SK-N-SH treated with all-trans-retinoic acid at 6 μM for 48 hours (cell line): ENCODE data around the gene TMEM138.

ENCODE experiments used
- ATAC-seq: fragments of 200-7000 bp; cut with Tn5 transposase; 3 replicates; pipeline ENCODE4 v1.9.1; 2020; ENCODE audit warnings: mild to moderate bottlenecking, moderate library complexity
- ARNTL ChIP-seq: fragments of 450-650 bp; formaldehyde crosslinking; IDR thresholded peaks from 2 replicates; pipeline ENCODE4 v1.5.0; 2020; ENCODE audit warnings: low read depth, mild to moderate bottlenecking, moderate library complexity, borderline replicate concordance
- BACH2 ChIP-seq: fragments of 250-450 bp; sonication (Bioruptor Pico); IDR thresholded peaks from 2 replicates; pipeline ENCODE4 v1.9.0; 2021; ENCODE audit warnings: mild to moderate bottlenecking, borderline replicate concordance
- CSDC2 ChIP-seq: fragments of 250-450 bp; sonication (Bioruptor Pico); IDR thresholded peaks from 2 replicates; pipeline ENCODE4 v1.5.0; 2020; ENCODE audit warnings: mild to moderate bottlenecking, moderate library complexity
- CSRNP3 ChIP-seq: fragments of 250-450 bp; sonication (Bioruptor Pico); IDR thresholded peaks from 2 replicates; pipeline ENCODE4 v1.5.1; 2021; ENCODE audit warnings: mild to moderate bottlenecking, moderate library complexity
- ESRRG ChIP-seq: fragments of 250-450 bp; sonication (Bioruptor Pico); IDR thresholded peaks from 2 replicates; pipeline ENCODE4 v1.6.1; 2021; ENCODE audit warnings: mild to moderate bottlenecking
- GLIS3 ChIP-seq: fragments of 250-450 bp; sonication (Bioruptor Pico); IDR thresholded peaks from 2 replicates; pipeline ENCODE4 v1.5.0; 2020; ENCODE audit warnings: mild to moderate bottlenecking, moderate library complexity
- ISL1 ChIP-seq: fragments of 250-450 bp; sonication (Bioruptor Pico); IDR thresholded peaks from 2 replicates; pipeline ENCODE4 v2.1.2; 2022; ENCODE audit warnings: mild to moderate bottlenecking, moderate library complexity
- OSR1 ChIP-seq: fragments of 250-450 bp; sonication (Bioruptor Pico); IDR thresholded peaks from 2 replicates; pipeline ENCODE4 v1.8.0; 2022; ENCODE audit warnings: moderate library complexity, mild to moderate bottlenecking, inconsistent platforms
- PPARA ChIP-seq: fragments of 250-450 bp; sonication (Bioruptor Pico); IDR thresholded peaks from 2 replicates; pipeline ENCODE4 v1.5.0; 2020; ENCODE audit warnings: mild to moderate bottlenecking, borderline replicate concordance
- RARB ChIP-seq: fragments of 250-450 bp; sonication (Bioruptor Pico); IDR thresholded peaks from 2 replicates; pipeline ENCODE4 v1.8.0; 2021; ENCODE audit warnings: mild to moderate bottlenecking, moderate library complexity
- SNAI2 ChIP-seq: fragments of 250-450 bp; sonication (Bioruptor Pico); IDR thresholded peaks from 2 replicates; pipeline ENCODE4 v1.5.0; 2020; ENCODE audit warnings: mild to moderate bottlenecking, moderate library complexity
- TCF4 ChIP-seq: fragments of 250-450 bp; sonication (Bioruptor Pico); IDR thresholded peaks from 2 replicates; pipeline ENCODE4 v1.8.0; 2021; ENCODE audit warnings: mild to moderate bottlenecking, moderate library complexity, borderline replicate concordance
- TOX ChIP-seq: fragments of 250-450 bp; sonication (Bioruptor Pico); IDR thresholded peaks from 2 replicates; pipeline ENCODE4 v1.8.0; 2021; ENCODE audit warnings: mild to moderate bottlenecking, moderate library complexity, borderline replicate concordance
- TSHZ2 ChIP-seq: fragments of 250-450 bp; sonication (Bioruptor Pico); IDR thresholded peaks from 2 replicates; pipeline ENCODE4 v1.5.0; 2020; ENCODE audit warnings: mild to moderate bottlenecking, moderate library complexity
- ZC3H10 ChIP-seq: fragments of 250-450 bp; sonication (Bioruptor Pico); IDR thresholded peaks from 2 replicates; pipeline ENCODE4 v1.5.1; 2021; ENCODE audit warnings: mild to moderate bottlenecking, moderate library complexity
- ZFP3 ChIP-seq: fragments of 250-450 bp; sonication (Bioruptor Pico); IDR thresholded peaks from 2 replicates; pipeline ENCODE4 v1.5.0; 2020; ENCODE audit warnings: mild to moderate bottlenecking, moderate library complexity
- ZNF565 ChIP-seq: fragments of 450-650 bp; formaldehyde crosslinking; conservative IDR thresholded peaks from 2 replicates; pipeline ENCODE4 v1.5.0; 2020; ENCODE audit warnings: low read depth, mild to moderate bottlenecking, moderate library complexity
- ZNF70 ChIP-seq: fragments of 450-650 bp; formaldehyde crosslinking; IDR thresholded peaks from 2 replicates; pipeline ENCODE4 v1.5.0; 2020; ENCODE audit warnings: mild to moderate bottlenecking, moderate library complexity
- ZNF8 ChIP-seq: fragments of 450-650 bp; formaldehyde crosslinking; IDR thresholded peaks from 2 replicates; pipeline ENCODE4 v1.5.0; 2020; ENCODE audit warnings: mild to moderate bottlenecking, moderate library complexity
- TF ChIP-seq, protein P1 (sequence below): fragments of 250-450 bp; sonication (Bioruptor Pico); IDR thresholded peaks from 2 replicates; pipeline ENCODE4 v1.8.0; 2021; ENCODE audit warnings: low read depth, mild to moderate bottlenecking, moderate library complexity, borderline replicate concordance
- TF ChIP-seq, protein P2 (sequence below): fragments of 250-450 bp; sonication (Bioruptor Pico); IDR thresholded peaks from 2 replicates; pipeline ENCODE4 v1.8.0; 2020; ENCODE audit warnings: mild to moderate bottlenecking, moderate library complexity, borderline replicate concordance

Gene TMEM138

DNA sequence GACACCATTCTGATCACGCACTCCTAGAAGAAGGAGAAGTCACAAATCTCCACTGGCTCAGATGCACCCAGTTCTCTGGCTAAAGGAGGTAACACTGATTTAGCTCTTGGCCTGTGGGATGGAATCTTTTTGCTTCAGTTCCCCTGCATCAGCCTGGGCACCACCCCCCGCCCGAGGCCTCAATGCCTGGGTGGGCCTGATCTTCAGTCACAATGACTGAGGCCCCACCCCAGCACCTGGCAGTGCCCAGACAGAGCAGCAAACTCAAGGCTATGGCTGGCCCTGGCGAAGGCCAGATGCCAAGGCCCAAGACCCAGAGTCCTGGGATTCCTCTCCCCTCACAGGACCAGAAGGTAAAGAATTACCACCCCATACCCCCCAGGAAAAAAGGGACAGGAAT, 5.5 kb upstream of the TMEM138 start:
- TF ChIP-seq ZFP3 (CRISPR knock-in tag): no peak
- TF ChIP-seq, protein P1, sequence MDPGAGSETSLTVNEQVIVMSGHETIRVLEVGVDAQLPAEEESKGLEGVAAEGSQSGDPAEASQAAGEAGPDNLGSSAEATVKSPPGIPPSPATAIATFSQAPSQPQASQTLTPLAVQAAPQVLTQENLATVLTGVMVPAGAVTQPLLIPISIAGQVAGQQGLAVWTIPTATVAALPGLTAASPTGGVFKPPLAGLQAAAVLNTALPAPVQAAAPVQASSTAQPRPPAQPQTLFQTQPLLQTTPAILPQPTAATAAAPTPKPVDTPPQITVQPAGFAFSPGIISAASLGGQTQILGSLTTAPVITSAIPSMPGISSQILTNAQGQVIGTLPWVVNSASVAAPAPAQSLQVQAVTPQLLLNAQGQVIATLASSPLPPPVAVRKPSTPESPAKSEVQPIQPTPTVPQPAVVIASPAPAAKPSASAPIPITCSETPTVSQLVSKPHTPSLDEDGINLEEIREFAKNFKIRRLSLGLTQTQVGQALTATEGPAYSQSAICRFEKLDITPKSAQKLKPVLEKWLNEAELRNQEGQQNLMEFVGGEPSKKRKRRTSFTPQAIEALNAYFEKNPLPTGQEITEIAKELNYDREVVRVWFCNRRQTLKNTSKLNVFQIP (CRISPR knock-in tag): no peak
- no peak for TF ChIP-seq CSRNP3 (CRISPR knock-in tag)
- TF ChIP-seq, protein P2, sequence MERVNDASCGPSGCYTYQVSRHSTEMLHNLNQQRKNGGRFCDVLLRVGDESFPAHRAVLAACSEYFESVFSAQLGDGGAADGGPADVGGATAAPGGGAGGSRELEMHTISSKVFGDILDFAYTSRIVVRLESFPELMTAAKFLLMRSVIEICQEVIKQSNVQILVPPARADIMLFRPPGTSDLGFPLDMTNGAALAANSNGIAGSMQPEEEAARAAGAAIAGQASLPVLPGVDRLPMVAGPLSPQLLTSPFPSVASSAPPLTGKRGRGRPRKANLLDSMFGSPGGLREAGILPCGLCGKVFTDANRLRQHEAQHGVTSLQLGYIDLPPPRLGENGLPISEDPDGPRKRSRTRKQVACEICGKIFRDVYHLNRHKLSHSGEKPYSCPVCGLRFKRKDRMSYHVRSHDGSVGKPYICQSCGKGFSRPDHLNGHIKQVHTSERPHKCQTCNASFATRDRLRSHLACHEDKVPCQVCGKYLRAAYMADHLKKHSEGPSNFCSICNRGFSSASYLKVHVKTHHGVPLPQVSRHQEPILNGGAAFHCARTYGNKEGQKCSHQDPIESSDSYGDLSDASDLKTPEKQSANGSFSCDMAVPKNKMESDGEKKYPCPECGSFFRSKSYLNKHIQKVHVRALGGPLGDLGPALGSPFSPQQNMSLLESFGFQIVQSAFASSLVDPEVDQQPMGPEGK (CRISPR knock-in tag): no peak
- no peak for TF ChIP-seq ZC3H10 (CRISPR knock-in tag)
- no peak for TF ChIP-seq PPARA (CRISPR knock-in tag)
- no peak for TF ChIP-seq TOX (CRISPR knock-in tag)
- TF ChIP-seq OSR1 (CRISPR knock-in tag): no peak
- TF ChIP-seq CSDC2 (CRISPR knock-in tag): no peak
- no peak for TF ChIP-seq TSHZ2 (CRISPR knock-in tag)
- no peak for TF ChIP-seq GLIS3 (CRISPR knock-in tag)
- TF ChIP-seq BACH2 (CRISPR knock-in tag): no peak
- no peak for TF ChIP-seq SNAI2 (CRISPR knock-in tag)
- TF ChIP-seq ZNF565 (CRISPR knock-in tag): no peak
- TF ChIP-seq ISL1 (CRISPR knock-in tag): no peak
- TF ChIP-seq ESRRG (CRISPR knock-in tag): no peak
- no peak for ATAC-seq

- no peak for TF ChIP-seq ARNTL (CRISPR knock-in tag)
- no peak for TF ChIP-seq ZNF70 (CRISPR knock-in tag)
- no peak for TF ChIP-seq ZNF8 (CRISPR knock-in tag)
- TF ChIP-seq ISL1 (CRISPR knock-in tag): no peak
- no peak for TF ChIP-seq TCF4 (CRISPR knock-in tag)
- TF ChIP-seq ESRRG (CRISPR knock-in tag): no peak
- TF ChIP-seq SNAI2 (CRISPR knock-in tag): no peak
- no peak for TF ChIP-seq ZC3H10 (CRISPR knock-in tag)
- ATAC-seq: no peak
Observed at GRCh38 chr11:61357233-61357893, 4.8 kb upstream of the TMEM138 start.

- ATAC-seq: no peak
- TF ChIP-seq TCF4 (CRISPR knock-in tag): no peak
- TF ChIP-seq TSHZ2 (CRISPR knock-in tag): no peak
- no peak for TF ChIP-seq ZNF565 (CRISPR knock-in tag)
- no peak for TF ChIP-seq CSDC2 (CRISPR knock-in tag)
- no peak for TF ChIP-seq ZC3H10 (CRISPR knock-in tag)
- TF ChIP-seq CSRNP3 (CRISPR knock-in tag): no peak
- no peak for TF ChIP-seq ISL1 (CRISPR knock-in tag)
- no peak for TF ChIP-seq PPARA (CRISPR knock-in tag)
- no peak for TF ChIP-seq ARNTL (CRISPR knock-in tag)
- TF ChIP-seq ZFP3 (CRISPR knock-in tag): no peak
- TF ChIP-seq, protein P1 (CRISPR knock-in tag): no peak
- no peak for TF ChIP-seq ZNF70 (CRISPR knock-in tag)
- no peak for TF ChIP-seq RARB (CRISPR knock-in tag)
- TF ChIP-seq ZNF8 (CRISPR knock-in tag): no peak
Observed at GRCh38 chr11:61357894-61358239, 4.3 kb upstream of the TMEM138 start.
